Activated naive CD4-positive, alpha-beta T cell treated with anti-CD3 and anti-CD28 coated beads, Interleukin-2, amount 50 U/mL, for 24 hours (primary cell): ENCODE data around the gene TSPY1.
"Not testable (repeated sequence)": the region's sequence is repeated elsewhere in the genome, so short reads cannot be mapped to it uniquely, and the experiment has no call there.

Source experiments
- H3K27ac Mint-ChIP-seq: one replicate; pipeline ENCODE4 v1.8.0; 2021; ENCODE audit warnings: mild to moderate bottlenecking, mixed read lengths
- H3K27me3 Mint-ChIP-seq: one replicate; pipeline ENCODE4 v1.8.0; 2021; ENCODE audit warnings: mixed read lengths
- H3K36me3 Mint-ChIP-seq: one replicate; pipeline ENCODE4 v1.8.0; 2021; ENCODE audit warnings: mixed read lengths
- H3K4me1 Mint-ChIP-seq: one replicate; pipeline ENCODE4 v1.8.0; 2021; ENCODE audit warnings: mixed read lengths
- H3K4me3 Mint-ChIP-seq: one replicate; pipeline ENCODE4 v1.8.0; 2021; ENCODE audit warnings: mild to moderate bottlenecking, mixed read lengths
- H3K9me3 Mint-ChIP-seq: one replicate; pipeline ENCODE4 v1.8.0; 2021; ENCODE audit warnings: mixed read lengths

The TSPY1 gene, protein sequence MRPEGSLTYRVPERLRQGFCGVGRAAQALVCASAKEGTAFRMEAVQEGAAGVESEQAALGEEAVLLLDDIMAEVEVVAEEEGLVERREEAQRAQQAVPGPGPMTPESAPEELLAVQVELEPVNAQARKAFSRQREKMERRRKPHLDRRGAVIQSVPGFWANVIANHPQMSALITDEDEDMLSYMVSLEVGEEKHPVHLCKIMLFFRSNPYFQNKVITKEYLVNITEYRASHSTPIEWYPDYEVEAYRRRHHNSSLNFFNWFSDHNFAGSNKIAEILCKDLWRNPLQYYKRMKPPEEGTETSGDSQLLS

DNA sequence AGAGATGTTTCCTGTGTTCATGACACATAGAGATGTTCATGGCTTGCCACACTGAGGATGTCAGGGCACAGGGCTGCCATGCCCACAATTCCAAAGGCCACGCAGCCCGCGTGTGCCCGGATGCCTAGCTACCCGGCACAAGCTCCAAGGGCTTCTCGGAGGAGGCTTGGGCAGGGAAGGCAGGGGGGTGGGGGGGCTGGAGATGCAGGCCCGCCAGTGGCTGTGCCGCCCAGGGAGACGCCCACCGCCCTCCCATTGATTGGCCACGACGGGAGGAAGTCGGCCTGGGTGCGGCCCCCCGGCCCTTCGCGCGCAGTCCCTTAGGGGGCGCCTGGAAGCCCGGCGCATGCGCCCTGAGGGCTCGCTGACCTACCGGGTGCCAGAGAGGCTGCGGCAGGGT, at the start of gene TSPY1:
TSS of gene TSPY1 (plus strand) at position 301 of the 400 bp plus-strand sequence. CDS start at position 347, 46 bp downstream.
- not testable (repeated sequence) for H3K36me3 Mint-ChIP-seq, H3K4me3 Mint-ChIP-seq, H3K9me3 Mint-ChIP-seq, H3K27ac Mint-ChIP-seq, H3K4me1 Mint-ChIP-seq, H3K27me3 Mint-ChIP-seq

DNA sequence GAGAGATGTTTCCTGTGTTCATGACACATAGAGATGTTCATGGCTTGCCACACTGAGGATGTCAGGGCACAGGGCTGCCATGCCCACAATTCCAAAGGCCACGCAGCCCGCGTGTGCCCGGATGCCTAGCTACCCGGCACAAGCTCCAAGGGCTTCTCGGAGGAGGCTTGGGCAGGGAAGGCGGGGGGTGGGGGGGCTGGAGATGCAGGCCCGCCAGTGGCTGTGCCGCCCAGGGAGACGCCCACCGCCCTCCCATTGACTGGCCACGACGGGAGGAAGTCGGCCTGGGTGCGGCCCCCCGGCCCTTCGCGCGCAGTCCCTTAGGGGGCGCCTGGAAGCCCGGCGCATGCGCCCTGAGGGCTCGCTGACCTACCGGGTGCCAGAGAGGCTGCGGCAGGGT, 20.2 kb downstream of the TSPY1 start, which contains the start of gene TSPY9:
TSS of gene TSPY9 (plus strand) at position 301 of the 400 bp plus-strand sequence. CDS start at position 347, 46 bp downstream.
- H3K9me3 Mint-ChIP-seq, H3K4me3 Mint-ChIP-seq, H3K4me1 Mint-ChIP-seq, H3K36me3 Mint-ChIP-seq, H3K27me3 Mint-ChIP-seq, H3K27ac Mint-ChIP-seq: not testable (repeated sequence)

DNA sequence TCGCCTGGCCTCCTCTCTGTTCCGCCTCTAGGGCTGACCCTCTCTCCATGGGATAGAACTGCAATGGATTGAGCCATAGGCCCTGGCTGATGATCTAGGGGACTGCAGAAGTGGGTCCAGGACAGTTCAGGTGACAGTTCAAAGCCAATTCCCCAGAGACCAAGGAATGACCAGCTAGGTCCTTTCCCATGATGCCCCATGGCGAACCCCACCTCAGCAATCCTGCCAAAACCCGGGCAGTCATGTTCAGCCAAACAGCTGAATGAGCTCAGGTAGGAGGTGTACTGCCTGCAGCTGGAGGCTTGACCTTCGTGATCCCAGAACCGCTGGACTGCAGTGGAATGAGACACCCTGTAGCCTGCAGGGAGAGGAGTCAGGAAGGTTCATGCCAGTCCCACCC, 37.6 kb downstream of the TSPY1 start:
- H3K36me3 Mint-ChIP-seq, H3K4me3 Mint-ChIP-seq, H3K4me1 Mint-ChIP-seq, H3K27me3 Mint-ChIP-seq, H3K9me3 Mint-ChIP-seq, H3K27ac Mint-ChIP-seq: not testable (repeated sequence)

DNA sequence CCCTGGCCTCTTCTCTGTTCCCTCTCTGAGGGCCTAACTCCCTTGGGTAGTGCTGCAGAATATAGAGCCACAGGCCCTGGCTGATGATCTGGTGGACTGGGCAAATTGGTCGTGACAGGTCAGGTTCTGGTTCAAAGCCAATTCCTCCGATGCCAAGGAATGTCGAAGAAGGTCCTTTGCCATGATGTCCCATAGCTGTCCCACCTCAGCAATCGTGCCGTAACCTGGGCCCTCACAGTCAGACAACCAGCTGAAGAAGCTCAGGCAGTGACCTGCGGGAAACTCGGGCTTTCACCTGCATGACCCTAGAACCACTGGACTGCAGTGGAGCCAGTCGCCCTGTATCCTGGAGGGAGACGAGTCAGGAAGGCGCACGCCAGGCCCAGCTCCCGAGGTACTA, 49.5 kb downstream of the TSPY1 start:
- not testable (repeated sequence) for H3K27me3 Mint-ChIP-seq, H3K9me3 Mint-ChIP-seq, H3K27ac Mint-ChIP-seq, H3K4me3 Mint-ChIP-seq, H3K4me1 Mint-ChIP-seq, H3K36me3 Mint-ChIP-seq
